Glutamatergic neuron (in vitro differentiated cells): Measurements from ENCODE around the gene BCL11A. TPM values are rescaled to one million over a fixed set of nuclear protein-coding genes. Genes with fewer than 3 reads are reported as not detected.

Source experiments
- DNase-seq: peaks from one replicate; pipeline ENCODE4 v3.0.0; 2022
- H3K27ac Mint-ChIP-seq: one replicate; pipeline ENCODE4 v1.8.0; 2020; ENCODE audit warnings: mild to moderate bottlenecking, mixed read lengths, inconsistent platforms; ENCODE audit not compliant: unreplicated experiment
- H3K27me3 Mint-ChIP-seq: one replicate; pipeline ENCODE4 v1.8.0; 2020; ENCODE audit warnings: mild to moderate bottlenecking, moderate library complexity, mixed read lengths, inconsistent platforms; ENCODE audit not compliant: unreplicated experiment
- H3K36me3 Mint-ChIP-seq: one replicate; pipeline ENCODE4 v1.8.0; 2020; ENCODE audit warnings: mild to moderate bottlenecking, mixed read lengths, inconsistent platforms; ENCODE audit not compliant: unreplicated experiment
- H3K4me1 Mint-ChIP-seq: one replicate; pipeline ENCODE4 v1.8.0; 2020; ENCODE audit warnings: mild to moderate bottlenecking, low read depth, mixed read lengths, inconsistent platforms; ENCODE audit not compliant: unreplicated experiment
- H3K4me3 Mint-ChIP-seq: one replicate; pipeline ENCODE4 v1.8.0; 2020; ENCODE audit warnings: mild to moderate bottlenecking, mixed read lengths, inconsistent platforms; ENCODE audit not compliant: unreplicated experiment
- H3K9me3 Mint-ChIP-seq: one replicate; pipeline ENCODE4 v1.8.0; 2020; ENCODE audit warnings: mild to moderate bottlenecking, moderate library complexity, mixed read lengths, inconsistent platforms; ENCODE audit not compliant: unreplicated experiment
- total RNA-seq: library from RNA; stranded (reverse); fragmentation: NEBNext Ultra II Directional; extraction: Animal tissue kit (Norgen Biotek cat#: 25700); gene quantifications from one replicate; pipeline ENCODE4 v1.2.1, GENCODE V29; 2021; ENCODE audit not compliant: unreplicated experiment
- TF ChIP-seq, protein P1 (sequence below): fragments of 200-600 bp; sonication (generic); IDR thresholded peaks from one replicate; pipeline ENCODE4 v1.5.0; 2021; ENCODE audit not compliant: partially characterized antibody, unreplicated experiment

The BCL11A gene
- total RNA-seq, 1 donor from 2014 or later: 29.1 TPM

DNA sequence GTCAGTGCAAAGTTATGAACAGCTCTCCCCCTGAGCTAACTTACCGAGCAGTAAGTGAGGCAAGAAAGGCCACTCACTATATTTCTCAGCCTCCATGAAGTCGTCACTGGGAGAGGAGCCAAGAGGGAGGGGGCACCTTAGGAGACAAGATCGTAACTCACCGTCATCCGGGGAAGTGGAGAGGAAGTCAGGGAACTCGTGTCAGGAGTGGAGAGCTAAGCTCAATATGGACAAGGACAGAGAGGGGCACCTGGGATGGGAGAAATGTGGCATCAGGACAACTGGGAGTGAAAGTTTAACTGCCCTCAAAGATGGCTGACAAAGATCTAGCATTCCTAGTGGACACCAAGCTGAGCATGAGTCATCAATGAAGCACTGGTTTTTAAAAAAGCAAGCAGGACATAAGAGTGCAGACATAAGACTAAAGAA is 37.1 kb downstream of the BCL11A start:
- Mint-ChIP-seq H3K27ac (no peak overlapping the region), H3K36me3 (no peaks in the 10 kb centered on the region), H3K4me3 (no peak overlapping the region), H3K27me3 (no peaks in the 10 kb centered on the region), H3K4me1 (peaks cover 10% of the 10 kb centered on the region), H3K9me3 (no peaks in the 10 kb centered on the region)
- no peak for DNase-seq
- TF ChIP-seq, protein P1, sequence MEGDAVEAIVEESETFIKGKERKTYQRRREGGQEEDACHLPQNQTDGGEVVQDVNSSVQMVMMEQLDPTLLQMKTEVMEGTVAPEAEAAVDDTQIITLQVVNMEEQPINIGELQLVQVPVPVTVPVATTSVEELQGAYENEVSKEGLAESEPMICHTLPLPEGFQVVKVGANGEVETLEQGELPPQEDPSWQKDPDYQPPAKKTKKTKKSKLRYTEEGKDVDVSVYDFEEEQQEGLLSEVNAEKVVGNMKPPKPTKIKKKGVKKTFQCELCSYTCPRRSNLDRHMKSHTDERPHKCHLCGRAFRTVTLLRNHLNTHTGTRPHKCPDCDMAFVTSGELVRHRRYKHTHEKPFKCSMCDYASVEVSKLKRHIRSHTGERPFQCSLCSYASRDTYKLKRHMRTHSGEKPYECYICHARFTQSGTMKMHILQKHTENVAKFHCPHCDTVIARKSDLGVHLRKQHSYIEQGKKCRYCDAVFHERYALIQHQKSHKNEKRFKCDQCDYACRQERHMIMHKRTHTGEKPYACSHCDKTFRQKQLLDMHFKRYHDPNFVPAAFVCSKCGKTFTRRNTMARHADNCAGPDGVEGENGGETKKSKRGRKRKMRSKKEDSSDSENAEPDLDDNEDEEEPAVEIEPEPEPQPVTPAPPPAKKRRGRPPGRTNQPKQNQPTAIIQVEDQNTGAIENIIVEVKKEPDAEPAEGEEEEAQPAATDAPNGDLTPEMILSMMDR: no peak

DNA sequence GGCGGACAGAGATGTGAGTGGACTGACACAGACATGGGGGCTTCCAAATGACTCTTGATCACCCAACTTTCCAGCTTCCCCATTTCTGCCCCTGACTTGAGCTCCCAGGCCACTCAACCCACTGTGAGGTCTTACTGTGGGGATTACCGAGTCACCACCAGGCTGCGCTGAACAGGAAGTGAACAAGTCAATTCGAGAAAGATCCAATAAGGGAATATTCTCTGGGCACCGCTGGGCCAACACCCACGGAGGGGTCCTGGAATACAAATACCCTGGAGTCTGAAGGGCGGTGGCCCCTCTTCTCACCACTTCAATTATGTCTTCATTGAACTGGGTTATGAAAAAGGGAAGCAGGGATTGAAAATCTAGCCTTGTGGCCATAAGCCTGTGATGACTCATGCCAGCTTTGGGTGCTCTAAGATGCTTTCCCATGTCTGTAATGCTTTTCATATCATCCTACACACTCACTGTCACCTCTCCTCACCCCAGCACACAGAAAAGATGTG is 37.7 kb downstream of the BCL11A start:
- Mint-ChIP-seq H3K27ac (no peak overlapping the region), H3K36me3 (no peaks in the 10 kb centered on the region), H3K9me3 (no peaks in the 10 kb centered on the region), H3K27me3 (no peaks in the 10 kb centered on the region), H3K4me3 (no peak overlapping the region), H3K4me1 (peaks cover 7% of the 10 kb centered on the region)
- TF ChIP-seq, protein P1: no peak
- DNase-seq: no peak

DNA sequence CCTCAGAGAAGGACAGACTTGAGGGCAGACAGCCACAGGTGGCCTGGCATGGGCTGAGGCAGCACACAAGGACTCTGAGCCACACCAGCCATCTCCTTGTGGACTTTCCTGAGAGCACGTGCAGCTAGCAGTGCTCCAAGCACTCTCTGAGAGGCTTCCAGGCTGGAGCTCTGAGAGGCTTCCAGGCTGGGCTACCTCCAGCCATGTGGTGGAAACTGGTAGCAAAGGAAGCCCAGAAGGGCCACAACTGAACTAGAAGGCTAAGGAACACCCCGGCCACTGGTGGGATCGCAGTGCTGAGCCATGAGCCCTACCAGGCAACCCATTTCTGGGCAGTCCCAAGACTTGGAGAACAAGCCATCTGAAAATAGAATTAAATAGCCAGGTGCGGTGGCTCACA is 39.5 kb downstream of the BCL11A start:
- Mint-ChIP-seq H3K4me1 (no peaks in the 10 kb centered on the region), H3K27me3 (peaks cover 4% of the 10 kb centered on the region), H3K27ac (no peak overlapping the region), H3K36me3 (no peaks in the 10 kb centered on the region), H3K4me3 (no peak overlapping the region), H3K9me3 (no peaks in the 10 kb centered on the region)
- TF ChIP-seq, protein P1: no peak
- no peak for DNase-seq

DNA sequence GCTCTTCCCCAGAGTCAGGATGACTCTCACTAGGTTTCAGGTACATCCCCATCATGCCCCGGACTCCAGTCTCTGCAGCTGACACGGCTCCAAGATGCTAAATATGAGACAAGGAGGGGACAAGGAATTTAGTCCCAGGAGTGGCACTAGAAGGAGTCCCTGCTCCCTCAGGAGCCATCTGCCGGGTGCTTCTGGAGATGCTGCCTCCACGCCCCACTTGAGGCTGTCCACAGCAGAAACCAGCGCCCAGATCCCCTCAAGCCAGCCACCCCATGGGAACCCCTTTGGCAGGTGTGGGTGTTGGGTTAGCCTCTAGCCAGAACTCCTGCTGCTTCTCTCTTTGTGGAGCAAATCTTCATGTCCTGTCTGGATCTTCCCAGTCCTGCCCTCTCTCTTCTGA is 40.3 kb downstream of the BCL11A start:
- no peak overlapping the region for H3K4me3 Mint-ChIP-seq

DNA sequence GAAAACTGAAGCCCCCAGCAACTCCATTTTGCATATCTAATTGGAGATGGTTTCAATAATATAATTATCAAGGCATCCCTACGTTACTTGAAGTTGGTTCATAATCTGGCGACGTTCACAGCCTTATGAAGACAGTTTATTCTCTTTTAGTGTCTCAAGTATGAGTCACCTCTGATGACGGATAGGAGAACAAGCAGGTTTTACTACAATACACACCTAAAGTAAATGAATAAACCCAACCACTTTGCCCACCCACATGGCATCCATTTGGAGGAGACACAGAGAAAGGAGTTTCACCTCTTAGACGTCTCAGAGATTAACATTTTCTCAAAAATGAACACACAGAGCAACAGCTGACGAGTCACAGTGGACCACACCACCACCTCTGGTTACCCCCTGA is 40.8 kb downstream of the BCL11A start:
- H3K27ac Mint-ChIP-seq: no peak overlapping the region
- H3K9me3 Mint-ChIP-seq: no peaks in the 10 kb centered on the region
- peaks cover 4% of the 10 kb centered on the region for H3K27me3 Mint-ChIP-seq
- DNase-seq: no peak
- no peaks in the 10 kb centered on the region for H3K36me3 Mint-ChIP-seq
- no peak overlapping the region for H3K4me3 Mint-ChIP-seq
- peaks cover 9% of the 10 kb centered on the region for H3K4me1 Mint-ChIP-seq
- TF ChIP-seq, protein P1: no peak

More for the DNA sequence above, 40.3 kb downstream of the BCL11A start:
- Mint-ChIP-seq H3K9me3 (no peaks in the 10 kb centered on the region), H3K36me3 (no peaks in the 10 kb centered on the region), H3K27ac (no peak overlapping the region), H3K4me1 (peaks cover 3% of the 10 kb centered on the region), H3K27me3 (peaks cover 4% of the 10 kb centered on the region)
- DNase-seq: no peak
- TF ChIP-seq, protein P1: no peak
